NCI-H2227 treated with DMSO at 0.1 percent for 48 hours (cell line): ENCODE data around the gene EFCC1.

Source experiments
- DNase-seq: peaks from one replicate; lab custom pipeline; 2025; lab: John Stamatoyannopoulos, UW

Gene EFCC1

DNA sequence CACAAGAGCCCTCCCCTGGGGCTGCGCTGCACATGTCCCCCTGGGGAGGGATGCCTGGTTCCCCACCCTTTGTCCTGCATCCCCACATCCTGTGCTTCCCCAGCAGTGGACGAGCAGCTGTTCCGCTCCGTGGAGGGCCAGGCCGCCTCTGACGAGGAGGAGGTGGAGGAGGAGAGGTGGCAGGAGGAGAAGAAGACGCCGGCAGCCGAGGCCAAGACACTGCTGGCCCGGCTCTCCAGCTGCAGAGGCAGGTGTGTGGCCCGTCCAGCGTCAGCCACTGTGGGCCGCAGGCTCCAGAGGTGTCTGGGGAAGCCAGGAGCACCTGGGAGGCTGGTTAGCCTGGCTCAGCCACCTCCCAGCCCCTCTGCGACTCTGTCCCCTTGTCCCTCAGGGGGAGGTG, 31.6 kb downstream of the EFCC1 start:
- no peak for DNase-seq

DNA sequence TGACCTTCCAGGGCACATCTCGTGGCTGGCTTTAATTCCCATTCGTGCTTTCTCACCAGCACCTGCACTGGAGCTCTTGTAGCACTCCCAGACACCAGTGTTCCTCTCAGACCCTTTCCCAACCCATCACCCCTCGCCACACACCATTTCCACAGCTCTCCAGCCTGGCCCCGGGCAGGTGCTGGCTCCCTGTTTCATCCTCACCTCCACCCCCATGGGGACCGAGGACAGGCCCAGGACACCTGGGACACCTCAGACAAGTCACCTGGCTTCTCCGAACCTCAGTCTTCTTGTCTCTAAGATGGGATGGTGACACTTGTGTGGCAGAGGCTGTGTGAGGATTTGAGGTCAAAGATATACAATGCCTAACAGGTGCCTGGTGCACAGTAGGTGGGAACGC, 32.0 kb downstream of the EFCC1 start:
- no peak for DNase-seq

DNA sequence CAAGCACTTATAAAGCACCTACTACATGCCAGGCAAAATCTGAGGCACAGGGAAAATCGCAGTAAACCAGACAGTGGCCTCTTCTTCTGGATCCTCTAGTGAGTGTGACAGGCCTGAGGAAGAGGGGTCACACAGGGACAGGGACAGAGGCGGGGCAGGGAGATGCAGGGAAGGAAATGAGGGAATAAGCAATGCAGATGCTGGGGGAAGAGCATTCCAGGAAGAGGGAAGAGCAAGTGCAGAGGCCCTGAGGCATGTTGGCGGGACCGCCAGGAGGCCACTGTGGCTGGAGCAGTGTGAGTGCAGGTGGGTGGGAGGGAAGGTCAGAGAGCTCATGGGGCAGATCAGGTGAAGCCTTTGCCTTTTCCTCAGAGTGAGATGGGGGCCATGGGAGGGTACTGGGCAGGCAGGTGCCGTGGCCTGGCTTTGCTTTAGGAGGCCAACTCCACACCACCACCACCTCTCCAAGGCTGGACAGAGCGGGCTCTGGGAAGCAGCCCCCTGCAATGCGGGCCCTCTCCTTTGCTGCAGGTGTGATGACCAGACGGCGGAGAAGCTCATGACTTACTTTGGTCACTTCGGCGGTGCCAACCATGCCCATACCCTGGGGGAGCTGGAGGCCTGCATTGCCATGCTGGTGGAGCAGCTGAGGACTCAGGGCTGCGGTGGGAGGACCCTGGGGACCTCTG, 32.7 kb downstream of the EFCC1 start:
- no peak for DNase-seq

DNA sequence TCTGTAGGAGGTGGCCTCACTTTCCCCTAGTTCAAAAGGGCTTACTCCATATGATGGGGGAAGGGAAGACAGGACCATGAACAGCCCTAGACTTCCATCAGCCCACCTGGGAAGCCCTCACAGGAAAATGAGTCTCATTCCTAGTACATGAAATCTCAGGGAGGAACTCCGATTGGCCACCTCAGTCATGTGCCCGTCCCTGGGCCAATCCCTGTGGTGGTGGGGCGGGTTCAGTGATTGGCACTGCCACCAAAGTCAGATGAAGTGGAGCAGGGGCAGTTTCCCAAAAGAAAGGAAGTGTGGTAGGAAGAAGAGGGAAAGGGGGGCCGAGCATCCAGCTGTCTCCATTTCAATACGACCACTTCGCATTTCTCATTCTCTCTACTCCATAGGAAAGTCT, 33.5 kb downstream of the EFCC1 start:
- DNase-seq, result no peak

DNA sequence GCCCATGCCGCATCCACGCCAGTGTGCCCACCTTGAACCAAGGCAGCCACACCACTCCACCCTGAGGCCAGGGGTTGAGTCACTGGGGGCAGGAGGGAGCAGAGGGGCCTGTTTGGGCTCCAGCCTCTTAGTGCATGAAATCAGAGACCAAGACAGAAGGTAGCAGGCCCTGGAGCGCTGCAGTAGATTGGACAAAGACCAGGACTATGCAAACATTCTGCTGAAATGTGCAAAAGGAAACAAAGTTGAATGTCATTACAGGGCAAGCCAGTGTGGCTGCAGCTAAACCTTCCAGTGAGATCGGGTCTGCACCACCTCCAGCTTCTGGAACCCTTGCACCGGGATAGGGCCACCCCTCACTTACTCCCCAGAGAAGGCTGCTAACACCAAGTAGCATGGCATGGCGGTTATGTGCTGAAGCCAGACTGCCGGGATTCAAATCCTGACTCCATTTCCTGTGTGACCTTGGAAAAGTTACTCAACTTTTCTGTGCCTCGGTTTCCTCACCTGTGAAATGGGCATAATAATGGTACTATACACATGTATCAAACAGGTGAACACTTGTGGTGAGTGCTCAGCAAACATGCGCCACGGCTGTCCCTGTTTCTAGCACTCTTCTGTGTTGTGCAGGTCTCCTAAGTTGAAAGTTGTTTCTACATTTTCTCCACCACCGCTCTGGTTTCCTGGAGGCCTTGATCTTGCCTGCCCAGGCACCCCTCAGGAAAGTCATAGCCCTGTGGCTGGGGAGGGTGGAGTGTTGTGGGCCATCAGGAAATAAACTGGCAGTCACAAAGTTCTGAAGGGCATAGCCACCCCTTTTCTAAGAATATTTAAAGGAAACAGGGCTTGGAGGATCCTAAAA, 34.5 kb downstream of the EFCC1 start:
- DNase-seq, result no peak

DNA sequence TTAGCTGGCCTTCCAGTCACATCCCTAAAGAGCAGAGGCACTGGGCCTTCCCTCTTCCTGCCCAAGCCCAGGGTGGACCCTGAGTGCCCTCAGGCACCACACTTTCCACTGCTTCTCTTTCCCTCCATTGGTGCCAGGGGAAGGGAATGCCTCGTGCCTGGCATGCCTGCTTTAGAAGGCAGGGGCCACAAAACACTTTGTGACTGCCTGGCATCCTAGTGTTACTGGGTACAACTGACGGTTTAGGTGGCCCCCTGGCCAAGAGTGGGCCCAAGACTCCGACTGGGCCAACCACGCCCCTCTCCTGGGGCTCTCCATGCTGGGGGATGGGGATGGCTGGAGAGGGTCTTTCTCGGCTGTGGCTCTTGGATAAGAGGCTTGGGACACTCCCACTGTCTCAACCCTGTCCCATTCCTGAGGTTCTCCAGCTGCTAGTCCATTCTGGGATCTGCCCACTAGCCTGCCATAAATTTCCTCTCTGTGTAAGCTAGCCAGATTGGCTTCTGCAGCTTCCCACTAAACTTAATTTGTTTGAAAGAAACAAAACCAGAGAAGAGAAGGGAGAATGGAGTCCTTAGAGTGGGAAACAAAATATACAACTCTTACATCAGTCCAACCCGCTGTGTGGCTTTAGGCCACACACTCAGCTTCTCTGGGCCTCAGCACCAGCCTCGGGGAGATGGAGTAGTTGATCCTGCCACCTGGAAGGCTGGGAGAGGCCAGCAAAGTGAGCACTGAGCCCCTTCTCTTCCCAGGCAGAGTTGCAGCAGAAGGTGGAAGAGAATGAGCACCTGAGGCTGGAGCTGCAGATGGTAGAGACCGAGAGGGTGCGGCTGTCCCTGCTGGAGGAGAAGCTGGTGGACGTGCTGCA, 35.4 kb downstream of the EFCC1 start:
- DNase-seq, result no peak

DNA sequence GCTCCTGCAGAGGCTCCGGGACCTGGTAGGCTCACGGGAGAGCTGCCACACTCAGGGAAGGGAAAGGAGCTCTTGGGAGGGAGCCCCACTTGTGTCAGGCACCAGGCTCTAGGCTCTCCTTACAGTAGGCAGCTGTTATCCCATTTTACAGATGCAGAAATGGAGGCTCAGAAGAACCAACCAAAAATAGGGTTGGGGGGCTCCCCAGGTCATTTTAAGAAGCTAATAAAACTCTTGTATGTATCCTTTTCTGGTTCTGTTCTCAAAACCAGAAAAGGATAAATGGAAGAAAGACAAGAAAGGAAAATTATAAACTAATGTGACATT, 36.0 kb downstream of the EFCC1 start:
- no peak for DNase-seq

DNA sequence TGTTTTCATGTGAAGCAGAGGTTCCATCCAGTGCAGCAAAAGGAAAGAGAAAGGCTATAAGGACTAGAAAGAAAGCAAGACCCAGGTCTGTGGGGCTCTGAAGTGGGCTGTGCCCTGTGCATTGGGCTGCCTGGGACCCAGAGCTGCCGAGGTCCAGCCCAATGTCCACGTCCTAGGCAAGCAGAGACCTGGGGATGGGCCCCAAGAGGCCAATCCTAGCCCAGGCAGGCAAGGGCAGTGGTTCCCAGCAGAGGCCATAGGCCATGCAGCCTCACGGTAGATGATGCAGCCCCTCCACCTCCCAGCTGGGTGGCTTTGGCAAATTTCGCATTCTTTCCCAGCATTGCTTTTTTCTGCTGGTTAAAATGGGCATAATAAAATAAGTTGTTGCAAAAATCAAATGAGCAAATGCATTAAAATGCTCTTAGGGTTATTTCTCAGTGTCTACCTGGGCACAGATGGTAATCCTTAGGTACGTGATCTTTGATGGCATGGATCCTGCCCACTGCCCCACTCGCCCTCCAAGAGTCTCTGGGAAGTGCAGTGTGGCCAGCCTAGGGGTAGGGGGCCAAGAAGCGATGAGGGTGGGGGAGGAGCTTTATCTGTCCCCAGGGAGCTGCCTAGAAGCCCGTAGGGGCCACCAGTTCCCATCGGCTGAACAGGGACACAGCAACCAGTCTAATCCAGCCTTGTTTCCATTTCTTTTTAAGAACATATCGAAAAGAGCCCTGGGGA, 37.2 kb downstream of the EFCC1 start:
- no peak for DNase-seq

DNA sequence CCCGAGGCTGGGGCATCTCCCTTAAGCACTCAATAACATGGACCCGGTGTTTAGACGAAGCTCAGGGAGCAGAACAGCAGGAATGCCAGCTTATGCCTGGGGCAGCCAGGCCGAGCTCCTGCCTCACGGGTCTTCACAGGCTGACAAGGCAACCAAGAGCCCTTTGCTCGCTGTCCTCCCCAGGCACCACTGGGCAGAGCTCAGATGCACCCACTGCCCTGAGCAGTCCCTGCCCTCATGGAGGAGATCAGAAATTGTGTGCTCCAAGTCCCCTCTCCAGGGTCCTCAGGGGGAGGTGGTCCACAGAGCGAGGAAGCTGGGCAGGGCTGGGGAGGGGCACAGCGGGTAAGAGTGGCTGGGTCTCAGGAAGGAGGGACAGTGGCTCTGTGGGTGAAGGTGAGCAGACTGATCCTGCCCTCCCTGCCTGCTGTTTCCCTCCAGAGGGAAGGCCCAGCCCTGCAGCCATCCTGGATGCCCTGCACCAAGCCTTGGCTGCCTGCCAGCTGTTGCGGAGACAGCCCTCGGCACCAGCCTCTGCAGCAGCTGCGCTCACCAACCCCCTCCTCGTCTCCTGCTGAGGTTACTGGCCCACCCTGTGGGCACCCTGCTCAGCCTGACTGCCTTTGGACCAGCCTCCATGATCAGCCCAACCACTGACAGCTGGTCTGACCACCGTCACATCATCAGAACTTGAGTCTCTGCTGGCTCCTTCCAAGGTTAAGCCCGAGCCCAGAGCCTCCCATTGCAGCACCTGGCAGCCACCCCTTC, 38.4 kb downstream of the EFCC1 start:
- peak; percentile 39 for DNase-seq

DNA sequence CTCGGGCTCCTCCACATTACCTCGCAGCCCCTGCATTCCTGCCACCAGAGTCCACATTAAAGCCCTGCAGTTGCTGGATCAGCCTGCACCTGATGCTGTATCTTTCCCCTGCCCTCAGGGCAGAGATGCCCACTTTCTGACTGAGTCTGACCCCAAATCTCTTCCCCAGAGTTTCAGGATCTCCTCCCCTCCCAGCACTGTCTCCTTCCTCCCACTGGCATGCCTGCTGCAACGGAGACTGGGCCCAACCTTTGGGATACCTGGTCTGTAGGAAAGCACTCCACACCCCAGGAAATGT, 38.9 kb downstream of the EFCC1 start:
- DNase-seq, result no peak

DNA sequence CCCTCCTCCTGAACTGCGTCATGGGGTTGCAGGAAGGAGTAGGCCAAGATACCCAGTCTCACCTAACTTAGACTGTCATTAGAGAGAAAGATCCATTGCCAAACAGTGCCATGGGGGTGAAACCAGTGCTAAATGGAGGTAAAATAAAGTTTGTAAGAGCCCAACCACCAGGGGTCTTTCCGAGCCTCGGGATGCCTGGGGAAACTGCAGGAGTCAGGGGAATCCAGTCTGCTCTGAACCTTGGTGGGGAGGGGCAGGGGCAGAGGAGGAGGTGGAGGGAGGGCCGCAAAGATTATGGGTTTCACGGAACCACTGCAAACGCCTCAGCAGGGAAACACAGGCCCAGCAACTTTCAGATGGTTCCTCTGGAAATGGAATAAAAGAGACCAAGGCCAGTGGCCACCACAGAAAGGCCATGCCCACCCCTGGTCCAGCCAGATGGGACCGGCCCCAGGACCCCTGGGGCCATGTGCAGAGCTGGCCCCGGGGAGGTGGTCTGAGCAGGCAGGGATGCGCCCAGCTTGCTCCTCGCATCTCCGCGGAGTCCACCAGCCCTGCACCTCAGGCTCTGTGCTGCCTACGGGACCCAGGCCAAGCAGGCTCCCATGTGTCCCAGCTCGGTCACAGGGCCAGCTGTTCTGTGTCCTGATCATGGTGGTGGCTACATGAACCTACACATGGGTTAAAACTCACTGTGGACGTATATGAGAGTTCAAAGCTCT, 39.6 kb downstream of the EFCC1 start:
- DNase-seq, result no peak

DNA sequence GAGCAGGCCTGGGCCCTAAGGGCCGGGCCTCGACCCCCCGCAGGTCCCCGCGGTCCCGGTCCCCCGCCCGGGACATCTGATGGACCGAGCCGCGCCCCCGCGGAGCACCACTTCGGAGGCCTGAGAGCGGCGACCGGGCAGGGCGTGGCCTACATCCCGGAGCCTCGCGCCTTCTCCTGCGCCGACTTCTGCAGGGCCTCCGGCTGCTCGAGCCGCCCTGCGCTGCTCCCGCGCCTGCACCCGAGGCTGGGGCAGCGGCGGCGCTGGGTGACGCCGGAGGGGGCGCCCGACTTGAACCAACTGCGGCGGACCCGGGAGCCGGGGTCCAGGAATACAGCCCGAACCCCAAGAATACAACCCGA, 44.6 kb downstream of the EFCC1 start:
- no peak for DNase-seq

DNA sequence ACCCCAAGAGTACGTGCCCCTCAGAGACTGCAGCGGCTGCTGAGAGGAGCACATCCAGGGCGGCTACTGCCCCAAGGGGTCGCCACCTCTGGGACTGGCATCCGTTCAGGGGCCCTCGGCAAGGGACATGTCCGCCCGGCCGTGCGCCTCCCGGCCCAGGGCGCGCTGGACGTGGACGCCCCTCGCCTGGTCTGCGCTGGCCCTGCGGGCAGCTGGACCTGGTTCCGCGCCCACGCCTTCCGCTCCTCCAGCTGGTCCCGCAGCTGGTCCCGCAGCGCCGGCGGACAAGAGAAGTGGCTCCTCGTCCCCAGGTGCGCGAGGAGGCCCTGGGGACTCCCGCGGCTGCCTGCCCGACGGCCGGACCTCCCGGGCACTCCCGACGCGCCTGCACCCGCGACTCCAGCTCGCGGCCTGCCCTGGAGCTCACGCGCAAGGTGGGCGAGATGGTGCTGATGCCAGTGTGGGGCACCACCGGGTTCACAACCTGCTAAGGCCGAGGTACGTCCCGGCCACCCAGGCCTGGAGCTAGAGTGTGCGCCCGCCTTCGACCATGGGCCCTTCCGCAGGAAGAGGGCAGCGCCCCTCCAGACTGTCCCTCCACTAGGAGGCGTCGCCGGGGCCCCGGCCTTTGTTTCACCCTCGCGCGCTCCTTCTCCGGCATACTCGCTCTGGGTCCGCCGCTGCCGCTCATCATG, 45.1 kb downstream of the EFCC1 start:
- DNase-seq, result no peak

DNA sequence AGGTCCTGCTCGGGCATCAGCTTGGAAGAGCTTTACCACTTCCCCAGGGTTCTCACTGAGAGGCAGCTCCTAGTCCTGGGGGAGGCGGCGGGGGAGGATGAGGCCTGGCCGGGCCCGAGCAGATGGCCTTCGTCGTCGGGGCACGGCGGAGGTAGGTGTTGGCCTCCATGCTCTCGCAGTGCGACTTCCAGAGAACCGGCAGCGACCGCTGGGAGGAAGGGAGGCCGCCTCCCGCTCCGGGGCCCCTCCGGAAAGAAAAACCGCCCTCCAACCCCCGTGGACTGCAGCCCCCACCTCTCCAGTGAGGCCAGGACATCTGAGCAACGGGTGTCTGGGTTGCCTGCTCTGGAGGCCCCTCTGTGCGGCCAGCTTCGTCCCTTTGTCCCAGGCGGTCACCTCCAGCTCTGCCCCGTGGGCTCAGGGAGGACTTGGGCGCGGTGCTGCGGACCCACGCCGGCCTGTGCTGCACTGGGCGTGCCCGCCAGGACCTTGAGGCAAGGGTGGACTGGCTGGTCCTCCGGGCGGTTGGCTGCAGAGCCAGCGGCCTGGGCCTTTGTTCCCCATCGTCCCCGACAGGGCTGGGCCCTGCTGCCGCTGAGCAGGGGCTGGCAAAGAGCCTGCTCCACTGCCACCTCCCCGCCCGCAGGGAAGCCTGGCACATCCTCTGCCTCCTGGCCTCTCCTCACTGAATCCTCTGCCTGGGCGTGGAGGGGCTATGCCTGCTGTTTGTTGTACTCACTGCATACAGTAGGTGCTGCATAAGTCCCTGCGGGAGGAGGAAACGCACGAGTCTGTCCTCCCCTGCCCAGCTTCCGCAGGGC, 45.8 kb downstream of the EFCC1 start:
- no peak for DNase-seq

DNA sequence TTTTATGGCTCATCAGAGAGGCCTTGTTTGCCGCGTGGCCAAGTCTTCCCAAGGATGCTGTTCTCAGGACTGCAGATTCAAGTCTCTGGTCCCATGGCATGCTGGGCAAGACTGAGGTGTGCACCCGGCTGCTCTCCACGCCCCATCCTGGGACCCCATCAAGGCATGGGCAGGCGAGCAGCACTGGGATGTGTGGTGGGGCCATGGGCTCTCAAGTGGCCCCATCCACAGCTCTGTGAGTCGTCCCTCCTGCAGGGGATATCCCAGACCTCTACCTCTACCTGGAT, 46.4 kb downstream of the EFCC1 start:
- DNase-seq, result no peak

DNA sequence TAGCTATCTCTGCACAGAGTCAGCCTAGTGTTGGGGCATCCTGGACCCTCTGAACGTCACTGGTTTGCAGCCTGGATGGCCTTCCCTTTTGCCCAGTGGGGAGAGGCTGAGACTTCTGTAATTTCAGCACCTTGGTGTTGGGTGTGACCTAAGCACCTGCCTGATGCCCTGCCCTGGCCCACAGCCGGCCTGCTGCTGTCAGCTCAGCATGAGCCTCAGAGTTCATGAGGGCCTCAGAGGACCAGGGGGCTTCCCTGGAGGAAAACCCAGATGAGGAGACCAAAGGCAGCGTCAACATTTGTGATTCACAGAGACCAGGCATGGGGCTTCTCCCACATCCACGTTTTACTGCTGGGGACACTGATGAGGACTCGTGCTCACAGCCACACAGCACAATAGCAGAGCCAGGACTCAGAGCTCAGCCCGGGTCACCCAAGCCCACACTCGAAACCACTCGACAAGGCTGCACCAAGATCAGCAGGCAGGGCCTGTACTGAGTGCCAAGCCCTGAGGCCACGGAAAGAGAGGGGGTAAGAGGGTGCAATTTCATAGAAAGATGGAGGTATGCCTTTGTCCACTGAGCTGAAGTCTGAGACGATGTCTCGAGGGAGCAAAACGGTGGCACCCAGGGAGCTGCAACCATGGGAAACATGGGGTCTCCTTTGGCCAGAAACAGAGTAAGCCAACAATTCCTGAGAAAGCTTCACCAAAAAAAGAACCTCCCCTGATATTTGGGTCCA, 49.6 kb downstream of the EFCC1 start:
- DNase-seq, result no peak

DNA sequence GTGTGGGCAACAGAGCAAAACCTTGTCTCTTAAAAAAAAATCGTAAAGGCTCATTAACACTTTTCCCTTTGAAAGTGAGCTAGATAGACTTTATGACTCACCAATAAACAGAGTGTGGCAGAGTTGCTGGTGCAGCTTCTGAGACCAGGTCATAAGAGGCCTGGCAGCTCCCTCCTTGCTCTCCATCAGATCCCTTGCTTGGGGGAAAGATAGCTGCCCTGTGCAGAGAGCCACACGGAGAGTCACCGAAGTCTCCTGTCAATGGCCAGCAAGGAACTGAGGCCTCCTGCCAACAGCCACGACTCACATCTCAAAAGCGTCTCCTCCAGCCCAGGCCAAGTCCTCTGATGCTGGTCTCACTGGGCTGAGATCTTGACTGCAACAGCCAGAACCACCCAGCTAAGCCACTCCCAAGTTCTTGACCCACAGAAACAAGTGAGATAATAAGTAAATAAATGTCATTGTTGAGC, 50.8 kb downstream of the EFCC1 start:
- DNase-seq, result no peak

DNA sequence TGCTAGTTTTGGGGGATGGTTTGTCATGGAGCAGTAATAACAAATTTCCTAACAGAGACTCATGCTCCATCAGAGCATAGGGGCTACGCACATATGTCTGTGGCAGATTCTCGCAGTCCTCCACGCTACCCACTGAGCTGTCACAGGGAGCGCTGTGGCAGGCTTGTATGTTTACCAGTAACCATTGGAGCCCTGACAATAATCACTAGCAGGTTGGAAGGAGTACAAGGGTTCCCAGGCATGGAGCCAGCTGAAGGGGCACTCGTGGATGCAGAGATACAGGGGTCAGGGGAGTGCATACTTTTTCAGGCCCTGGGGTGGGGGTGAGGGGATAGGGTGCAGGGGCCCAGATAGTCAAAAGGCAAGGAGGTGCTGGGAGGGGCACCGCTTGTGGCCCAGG, 51.6 kb downstream of the EFCC1 start:
- DNase-seq, result no peak

DNA sequence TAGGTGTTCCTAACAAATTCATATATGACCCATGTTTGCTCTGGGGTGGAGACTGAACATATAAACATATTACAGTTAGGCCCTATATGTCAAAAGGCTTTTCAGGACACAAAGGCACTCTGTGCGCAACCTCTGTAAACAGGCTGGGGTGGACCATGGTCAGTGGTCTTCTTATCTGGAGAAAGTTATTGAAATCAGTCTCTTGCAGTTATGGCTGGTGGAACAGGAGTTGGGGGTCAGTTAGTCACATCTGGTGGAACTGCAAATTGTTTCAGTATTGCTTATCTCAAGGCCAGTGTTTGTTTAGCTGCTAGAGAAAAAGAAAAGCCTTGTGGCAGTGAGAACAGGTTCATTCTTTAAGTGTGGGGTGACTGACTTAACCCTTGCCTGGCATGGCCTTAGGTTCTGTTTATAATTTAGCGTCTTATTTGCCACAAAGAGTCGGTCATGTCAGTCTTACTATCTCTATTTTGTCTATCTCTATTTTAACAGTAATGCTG, 53.6 kb downstream of the EFCC1 start:
- DNase-seq, result no peak
